ENCODE results near the gene MPRIP.

Gene MPRIP

GRCh38 chr17:17072546-17072945 is 30.3 kb downstream of the MPRIP start:
- DNase-seq: no peak

- no peak for DNase-seq
These were observed 30.8 kb downstream of the MPRIP start for GRCh38 chr17:17073030-17073564.

- no peak for DNase-seq
These were observed 31.5 kb downstream of the MPRIP start for GRCh38 chr17:17073581-17074403.

GRCh38 chr17:17075125-17075781 is 33.0 kb downstream of the MPRIP start:
- DNase-seq: no peak

GRCh38 chr17:17076066-17076465 is 33.8 kb downstream of the MPRIP start:
- no peak for DNase-seq

GRCh38 chr17:17077101-17077500 is 34.8 kb downstream of the MPRIP start:
- DNase-seq: no peak

GRCh38 chr17:17077861-17078732 is 35.8 kb downstream of the MPRIP start:
- no peak for DNase-seq

GRCh38 chr17:17078832-17079231 is 36.6 kb downstream of the MPRIP start:
- no peak for DNase-seq

- no peak for DNase-seq
These were observed 37.1 kb downstream of the MPRIP start for GRCh38 chr17:17079336-17079735.

GRCh38 chr17:17079761-17080160 is 37.5 kb downstream of the MPRIP start:
- no peak for DNase-seq

GRCh38 chr17:17080181-17080631 is 37.9 kb downstream of the MPRIP start:
- no peak for DNase-seq

GRCh38 chr17:17080781-17081180 is 38.5 kb downstream of the MPRIP start:
- no peak for DNase-seq

GRCh38 chr17:17081304-17081940 is 39.2 kb downstream of the MPRIP start:
- DNase-seq: no peak

- DNase-seq: no peak
These were observed 40.6 kb downstream of the MPRIP start for GRCh38 chr17:17082878-17083277.

- no peak for DNase-seq
These were observed 42.1 kb downstream of the MPRIP start for GRCh38 chr17:17084317-17084835.

- no peak for DNase-seq
These were observed 42.7 kb downstream of the MPRIP start for GRCh38 chr17:17084941-17085340.

GRCh38 chr17:17086585-17086984 is 44.3 kb downstream of the MPRIP start:
- no peak for DNase-seq

- no peak for DNase-seq
These were observed 45.3 kb downstream of the MPRIP start for GRCh38 chr17:17087424-17088015.

GRCh38 chr17:17088086-17088485 is 45.8 kb downstream of the MPRIP start:
- DNase-seq: no peak

- no peak for DNase-seq
These were observed 46.6 kb downstream of the MPRIP start for GRCh38 chr17:17088541-17089525.
